ENCODE measurements around the gene RSAD2. TPM values are rescaled to one million over a fixed set of nuclear protein-coding genes. Genes with fewer than 3 reads are reported as not detected.
"Not testable (repeated sequence)": the region's sequence is repeated elsewhere in the genome, so short reads cannot be mapped to it uniquely, and the experiment has no call there.

RSAD2 gene
- total RNA-seq, 1 donor from 2014 or later, result 0.53 TPM

DNA sequence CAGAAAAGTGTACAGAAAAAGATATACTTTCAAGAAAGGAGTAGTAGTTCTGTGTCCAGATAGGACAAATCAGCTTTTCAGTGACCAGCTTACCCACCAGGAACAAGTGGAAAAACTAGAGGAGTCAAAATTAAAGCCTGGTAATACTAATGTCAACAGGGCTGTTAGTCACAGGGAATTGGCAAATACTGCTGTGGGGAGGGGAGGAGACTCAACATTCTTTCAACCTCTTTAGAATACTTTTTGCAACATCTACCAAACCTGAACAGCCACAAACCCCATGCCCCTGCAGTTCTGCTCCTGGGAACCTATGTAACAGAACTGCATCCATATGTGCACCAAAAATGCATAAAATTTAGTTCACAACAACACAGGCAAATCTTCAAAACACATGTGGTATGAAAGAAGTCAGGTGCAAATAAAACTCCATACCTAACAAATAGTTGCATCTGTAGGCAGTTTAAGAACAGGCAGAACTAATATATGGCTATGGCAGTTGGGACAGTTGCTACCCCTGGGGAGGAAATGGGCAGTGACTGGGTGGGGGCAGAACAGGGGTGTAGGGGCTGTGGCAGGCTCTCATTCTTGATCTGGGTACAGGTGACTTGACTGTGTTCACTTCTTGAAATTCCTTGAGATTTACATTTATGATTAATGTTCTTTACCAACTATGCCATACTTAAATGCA lies 21.6 kb upstream of the RSAD2 start:
- Histone ChIP-seq H3K36me3 (ENCODE audit: control insufficient read depth, insufficient read depth, low read length) (no peaks in the 10 kb centered on the region), H3K27me3 (ENCODE audit: control insufficient read depth, insufficient read depth, low read length) (no peaks in the 10 kb centered on the region), H3K4me3 (ENCODE audit: low read depth, low read length) (no peak overlapping the region)
- FAIRE-seq, result no peak
- DNase-seq (ENCODE audit: low read depth), result peak; percentile 27
- no peak for TF ChIP-seq CTCF (IDR thresholded peaks at IDR 0.05; ENCODE audit: insufficient read depth, low read length, severe bottlenecking)

- H3K27me3 ChIP-seq (ENCODE audit: control insufficient read depth, insufficient read depth, low read length), result no peaks in the 10 kb centered on the region
- H3K36me3 ChIP-seq (ENCODE audit: control insufficient read depth, insufficient read depth, low read length), result no peaks in the 10 kb centered on the region
- no peak for TF ChIP-seq CTCF (IDR thresholded peaks at IDR 0.05; ENCODE audit: insufficient read depth, low read length, severe bottlenecking)
- H3K4me3 ChIP-seq (ENCODE audit: low read depth, low read length), result no peak overlapping the region
- no peak for FAIRE-seq
- DNase-seq (ENCODE audit: low read depth), result no peak
Observed at GRCh38 chr2:6856548-6856920, 21.0 kb upstream of the RSAD2 start.

DNA sequence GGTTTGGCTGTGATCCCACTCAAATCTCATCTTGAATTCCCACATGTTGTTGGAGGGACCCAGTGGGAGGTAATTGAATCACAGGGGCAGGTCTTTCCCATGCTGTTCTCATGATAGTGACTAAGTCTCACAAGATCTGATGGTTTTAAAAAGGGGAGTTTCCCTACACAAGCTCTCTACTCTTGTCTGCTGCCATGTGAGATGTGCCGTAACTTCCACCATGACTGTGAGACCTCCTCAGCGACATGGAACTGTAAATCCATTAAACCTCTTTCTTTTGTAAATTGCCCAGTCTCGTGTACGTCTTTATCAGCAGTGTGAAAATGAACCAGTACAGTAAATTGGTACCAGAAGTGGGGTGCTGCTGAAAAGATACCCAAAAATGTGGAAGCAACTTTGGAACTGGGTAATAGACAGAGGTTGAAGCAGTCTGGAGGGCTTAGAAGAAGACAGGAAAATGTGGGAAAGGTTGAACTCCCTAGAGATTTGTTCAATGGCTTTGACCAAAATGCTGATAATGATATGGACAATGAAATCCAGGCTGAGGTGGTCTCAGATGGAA lies 19.0 kb upstream of the RSAD2 start:
- H3K4me3 ChIP-seq (ENCODE audit: low read depth, low read length); FAIRE-seq; H3K27me3 ChIP-seq (ENCODE audit: control insufficient read depth, insufficient read depth, low read length); DNase-seq (ENCODE audit: low read depth); H3K36me3 ChIP-seq (ENCODE audit: control insufficient read depth, insufficient read depth, low read length): not testable (repeated sequence)

DNA sequence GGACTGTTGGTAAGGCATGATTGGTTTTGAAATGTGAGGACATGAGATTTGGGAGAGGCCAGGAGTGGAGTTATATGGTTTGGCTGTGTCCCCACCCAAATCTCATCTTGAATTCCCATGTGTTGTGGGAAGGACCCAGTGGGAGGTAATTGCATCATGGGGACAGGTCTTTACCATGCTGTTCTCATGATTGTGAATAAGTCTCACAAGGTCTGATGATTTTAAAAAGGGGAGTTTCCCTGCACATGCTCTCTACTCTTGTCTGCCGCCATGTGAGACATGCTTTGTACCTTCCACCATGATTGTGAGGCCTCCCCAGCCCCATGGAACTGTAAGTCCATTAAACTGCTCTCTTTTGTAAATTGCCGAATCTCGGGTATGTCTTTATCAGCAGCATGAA lies 17.3 kb upstream of the RSAD2 start:
- Histone ChIP-seq H3K36me3 (ENCODE audit: control insufficient read depth, insufficient read depth, low read length) (no peaks in the 10 kb centered on the region), H3K4me3 (ENCODE audit: low read depth, low read length) (no peak overlapping the region), H3K27me3 (ENCODE audit: control insufficient read depth, insufficient read depth, low read length) (no peaks in the 10 kb centered on the region)
- TF ChIP-seq CTCF (IDR thresholded peaks at IDR 0.05; ENCODE audit: insufficient read depth, low read length, severe bottlenecking), result no peak
- DNase-seq (ENCODE audit: low read depth) (no peak), FAIRE-seq (no peak)

GRCh38 chr2:6863792-6864191 lies 13.8 kb upstream of the RSAD2 start:
- no peaks in the 10 kb centered on the region for H3K36me3 ChIP-seq (ENCODE audit: control insufficient read depth, insufficient read depth, low read length)
- TF ChIP-seq CTCF (IDR thresholded peaks at IDR 0.05; ENCODE audit: insufficient read depth, low read length, severe bottlenecking), result no peak
- no peaks in the 10 kb centered on the region for H3K27me3 ChIP-seq (ENCODE audit: control insufficient read depth, insufficient read depth, low read length)
- no peak for DNase-seq (ENCODE audit: low read depth)
- no peak for FAIRE-seq
- H3K4me3 ChIP-seq (ENCODE audit: low read depth, low read length), result no peak overlapping the region

DNA sequence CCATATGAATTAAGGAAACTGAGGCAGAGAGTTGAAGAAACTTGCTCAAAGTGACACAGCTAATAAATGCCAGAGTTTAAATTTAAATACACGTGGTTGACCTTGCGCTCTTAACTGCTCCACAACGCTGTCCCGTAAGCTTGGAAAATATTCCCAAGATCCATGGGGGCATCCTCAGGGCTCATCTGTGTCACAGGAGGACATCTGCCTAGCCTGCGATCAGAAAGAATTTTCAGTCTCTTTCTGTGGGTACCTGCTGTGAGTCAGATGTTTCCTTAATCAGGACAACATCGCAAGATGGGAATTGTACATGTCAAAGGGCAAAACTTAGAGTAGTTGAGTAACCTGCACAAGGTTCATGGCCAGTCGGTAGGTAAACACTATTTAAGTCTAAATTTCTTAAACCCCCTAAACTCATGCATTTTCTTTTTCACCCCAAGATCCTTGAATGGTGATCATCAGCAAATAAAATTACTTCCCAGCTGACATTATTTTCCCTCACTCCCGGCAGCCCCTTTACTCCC lies 13.3 kb upstream of the RSAD2 start:
- no peak for TF ChIP-seq CTCF (IDR thresholded peaks at IDR 0.05; ENCODE audit: insufficient read depth, low read length, severe bottlenecking)
- FAIRE-seq (no peak), DNase-seq (ENCODE audit: low read depth) (no peak)
- Histone ChIP-seq H3K4me3 (ENCODE audit: low read depth, low read length) (no peak overlapping the region), H3K36me3 (ENCODE audit: control insufficient read depth, insufficient read depth, low read length) (no peaks in the 10 kb centered on the region), H3K27me3 (ENCODE audit: control insufficient read depth, insufficient read depth, low read length) (no peaks in the 10 kb centered on the region)

Measured in bronchial epithelial cell (primary cell).